MG63 (cell line): ENCODE measurements around the gene BCAS4. TPM values are rescaled to one million over a fixed set of nuclear protein-coding genes. Genes with fewer than 3 reads are reported as not detected.
"Not testable (repeated sequence)": the region's sequence is repeated elsewhere in the genome, so short reads cannot be mapped to it uniquely, and the experiment has no call there.

Source experiments
- DNase-seq: peaks from one replicate; pipeline ENCODE4 v3.0.0-alpha.2; 2020
- H3K27me3 ChIP-seq: fragments of 250-450 bp; sonication (Bioruptor Pico); 2 replicates; pipeline ENCODE4 v1.5.1; 2020; ENCODE audit warnings: mild to moderate bottlenecking, moderate library complexity
- H3K36me3 ChIP-seq: fragments of 250-450 bp; sonication (Bioruptor Pico); 2 replicates; pipeline ENCODE4 v1.5.1; 2020; ENCODE audit warnings: mild to moderate bottlenecking, moderate library complexity
- H3K4me3 ChIP-seq: fragments of 250-450 bp; sonication (Bioruptor Pico); 2 replicates; pipeline ENCODE4 v1.5.1; 2020; ENCODE audit warnings: mild to moderate bottlenecking, moderate library complexity
- H3K9me3 ChIP-seq: fragments of 250-450 bp; sonication (Bioruptor Pico); 2 replicates; pipeline ENCODE4 v1.5.1; 2020; ENCODE audit warnings: mild to moderate bottlenecking, moderate library complexity
- total RNA-seq: library from RNA; depleted of rRNA; stranded (reverse); fragments of >200 nt; shearing (Covaris generic); gene quantifications from 2 replicates; pipeline ENCODE4 v1.2.3, GENCODE V29; 2014; ENCODE audit warnings: low replicate concordance

BCAS4 gene
- total RNA-seq, 1 experiment from 2014 or later: 13.1 TPM

- Histone ChIP-seq H3K9me3 (no peaks in the 10 kb centered on the region), H3K4me3 (no peak overlapping the region), H3K36me3 (no peaks in the 10 kb centered on the region), H3K27me3 (no peaks in the 10 kb centered on the region)
- DNase-seq: no peak
These were observed 77.9 kb downstream of the BCAS4 start for GRCh38 chr20:50872560-50873425.

GRCh38 chr20:50873585-50873984 is 78.7 kb downstream of the BCAS4 start:
- no peak overlapping the region for H3K4me3 ChIP-seq
- no peaks in the 10 kb centered on the region for H3K27me3 ChIP-seq
- no peak for DNase-seq
- no peaks in the 10 kb centered on the region for H3K36me3 ChIP-seq
- H3K9me3 ChIP-seq: no peaks in the 10 kb centered on the region

- H3K27me3 ChIP-seq: no peaks in the 10 kb centered on the region
- H3K36me3 ChIP-seq: no peaks in the 10 kb centered on the region
- no peaks in the 10 kb centered on the region for H3K9me3 ChIP-seq
- H3K4me3 ChIP-seq: no peak overlapping the region
- no peak for DNase-seq
These were observed 79.4 kb downstream of the BCAS4 start for GRCh38 chr20:50874111-50874757.

- H3K9me3 ChIP-seq: no peaks in the 10 kb centered on the region
- no peaks in the 10 kb centered on the region for H3K27me3 ChIP-seq
- H3K4me3 ChIP-seq: no peak overlapping the region
- H3K36me3 ChIP-seq: no peaks in the 10 kb centered on the region
- no peak for DNase-seq
These were observed 80.2 kb downstream of the BCAS4 start for GRCh38 chr20:50874758-50875665.

GRCh38 chr20:50876063-50876685 is 81.3 kb downstream of the BCAS4 start:
- no peak for DNase-seq
- H3K36me3 ChIP-seq: no peaks in the 10 kb centered on the region
- no peaks in the 10 kb centered on the region for H3K9me3 ChIP-seq
- no peaks in the 10 kb centered on the region for H3K27me3 ChIP-seq
- H3K4me3 ChIP-seq: no peak overlapping the region

GRCh38 chr20:50876816-50877215 is 82.0 kb downstream of the BCAS4 start:
- no peak overlapping the region for H3K4me3 ChIP-seq
- H3K27me3 ChIP-seq: no peaks in the 10 kb centered on the region
- no peaks in the 10 kb centered on the region for H3K36me3 ChIP-seq
- no peaks in the 10 kb centered on the region for H3K9me3 ChIP-seq
- no peak for DNase-seq

- Histone ChIP-seq H3K27me3 (no peaks in the 10 kb centered on the region), H3K9me3 (no peaks in the 10 kb centered on the region), H3K4me3 (no peak overlapping the region), H3K36me3 (no peaks in the 10 kb centered on the region)
- no peak for DNase-seq
These were observed 82.4 kb downstream of the BCAS4 start for GRCh38 chr20:50877232-50877743.

GRCh38 chr20:50879649-50880550 is 85.0 kb downstream of the BCAS4 start:
- no peaks in the 10 kb centered on the region for H3K27me3 ChIP-seq
- no peaks in the 10 kb centered on the region for H3K36me3 ChIP-seq
- no peaks in the 10 kb centered on the region; the same call in 1 of the 2 replicates for H3K9me3 ChIP-seq
- H3K4me3 ChIP-seq: no peak overlapping the region
- DNase-seq: no peak

- not testable (repeated sequence) for H3K4me3 ChIP-seq, H3K27me3 ChIP-seq, H3K36me3 ChIP-seq, DNase-seq, H3K9me3 ChIP-seq
These were observed 87.0 kb downstream of the BCAS4 start for GRCh38 chr20:50881759-50882424.

GRCh38 chr20:50883856-50884255 is 89.0 kb downstream of the BCAS4 start:
- H3K27me3 ChIP-seq: no peaks in the 10 kb centered on the region
- H3K4me3 ChIP-seq: no peak overlapping the region
- peaks cover 21% of the 10 kb centered on the region for H3K36me3 ChIP-seq
- no peak for DNase-seq
- H3K9me3 ChIP-seq: no peaks in the 10 kb centered on the region; the same call in 1 of the 2 replicates

GRCh38 chr20:50885068-50885467 is 90.2 kb downstream of the BCAS4 start:
- no peaks in the 10 kb centered on the region; the same call in 1 of the 2 replicates for H3K9me3 ChIP-seq
- DNase-seq: no peak
- H3K36me3 ChIP-seq: peaks cover 31% of the 10 kb centered on the region
- H3K4me3 ChIP-seq: no peak overlapping the region
- H3K27me3 ChIP-seq: no peaks in the 10 kb centered on the region

GRCh38 chr20:50885781-50886180 is 90.9 kb downstream of the BCAS4 start:
- peaks cover 39% of the 10 kb centered on the region for H3K36me3 ChIP-seq
- no peak for DNase-seq
- H3K9me3 ChIP-seq: no peaks in the 10 kb centered on the region; the same call in 1 of the 2 replicates
- H3K27me3 ChIP-seq: no peaks in the 10 kb centered on the region
- H3K4me3 ChIP-seq: no peak overlapping the region

- Histone ChIP-seq H3K36me3 (peaks cover 44% of the 10 kb centered on the region), H3K4me3 (no peak overlapping the region), H3K27me3 (no peaks in the 10 kb centered on the region), H3K9me3 (no peaks in the 10 kb centered on the region; the same call in 1 of the 2 replicates)
- DNase-seq: no peak
These were observed 91.4 kb downstream of the BCAS4 start for GRCh38 chr20:50886184-50886790.

GRCh38 chr20:50887576-50887975 is 92.7 kb downstream of the BCAS4 start:
- Histone ChIP-seq H3K4me3 (no peak overlapping the region), H3K36me3 (peaks cover 57% of the 10 kb centered on the region), H3K27me3 (no peaks in the 10 kb centered on the region), H3K9me3 (no peaks in the 10 kb centered on the region; the same call in 1 of the 2 replicates)
- no peak for DNase-seq

- DNase-seq: no peak
- Histone ChIP-seq H3K36me3 (peaks cover 87% of the 10 kb centered on the region), H3K27me3 (no peaks in the 10 kb centered on the region), H3K4me3 (no peak overlapping the region), H3K9me3 (no peaks in the 10 kb centered on the region)
These were observed 96.3 kb downstream of the BCAS4 start for GRCh38 chr20:50891138-50891537.
